ENCODE data around the gene N4BP2. TPM values are rescaled to one million over a fixed set of nuclear protein-coding genes. Genes with fewer than 3 reads are reported as not detected.
"Not testable (repeated sequence)": the region's sequence is repeated elsewhere in the genome, so short reads cannot be mapped to it uniquely, and the experiment has no call there.

The N4BP2 gene
- 28.8 and 29.9 TPM in 2 replicates for total RNA-seq
- 10.2 and 11.2 TPM in 2 replicates for polyA plus RNA-seq

GRCh38 chr4:40056716-40057585, at the start of gene N4BP2:
Gene N4BP2, plus strand, starts transcription at chr4:40056850. Its CDS starts 40,491 bp downstream, at chr4:40097341.
- 3% methylated on average over 12 of the region's 99 CpGs for whole genome bisulfite sequencing (ENCODE audit: low lambda C conversion rate, missing lambda C conversion rate)
- H3K9me2 ChIP-seq (replicated peaks; ENCODE audit: insufficient read depth), result no peaks in the 10 kb centered on the region
- no peaks in the 10 kb centered on the region for H3K9me3 ChIP-seq (ENCODE audit: low read depth)
- H4K20me1 ChIP-seq (ENCODE audit: insufficient read depth, poor library complexity, severe bottlenecking), result no peaks in the 10 kb centered on the region
- H3K36me3 ChIP-seq (replicated peaks; ENCODE audit: insufficient read depth, low read depth), result no peaks in the 10 kb centered on the region
- TF ChIP-seq, protein P1, sequence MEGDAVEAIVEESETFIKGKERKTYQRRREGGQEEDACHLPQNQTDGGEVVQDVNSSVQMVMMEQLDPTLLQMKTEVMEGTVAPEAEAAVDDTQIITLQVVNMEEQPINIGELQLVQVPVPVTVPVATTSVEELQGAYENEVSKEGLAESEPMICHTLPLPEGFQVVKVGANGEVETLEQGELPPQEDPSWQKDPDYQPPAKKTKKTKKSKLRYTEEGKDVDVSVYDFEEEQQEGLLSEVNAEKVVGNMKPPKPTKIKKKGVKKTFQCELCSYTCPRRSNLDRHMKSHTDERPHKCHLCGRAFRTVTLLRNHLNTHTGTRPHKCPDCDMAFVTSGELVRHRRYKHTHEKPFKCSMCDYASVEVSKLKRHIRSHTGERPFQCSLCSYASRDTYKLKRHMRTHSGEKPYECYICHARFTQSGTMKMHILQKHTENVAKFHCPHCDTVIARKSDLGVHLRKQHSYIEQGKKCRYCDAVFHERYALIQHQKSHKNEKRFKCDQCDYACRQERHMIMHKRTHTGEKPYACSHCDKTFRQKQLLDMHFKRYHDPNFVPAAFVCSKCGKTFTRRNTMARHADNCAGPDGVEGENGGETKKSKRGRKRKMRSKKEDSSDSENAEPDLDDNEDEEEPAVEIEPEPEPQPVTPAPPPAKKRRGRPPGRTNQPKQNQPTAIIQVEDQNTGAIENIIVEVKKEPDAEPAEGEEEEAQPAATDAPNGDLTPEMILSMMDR (IDR thresholded peaks at IDR 0.05; ENCODE audit: poor library complexity), result peak; percentile 76
- no peak for TF ChIP-seq EZH2phosphoT487 (IDR thresholded peaks at IDR 0.05; ENCODE audit: low read depth, severe bottlenecking, unreplicated experiment)
- H3K4me2 ChIP-seq, result peak within 1 kb of the TSS; percentile 80
- peak within 1 kb of the TSS; percentile 100 for H3K27ac ChIP-seq
- no peaks in the 10 kb centered on the region for H3K27me3 ChIP-seq
- H2AFZ ChIP-seq, result peak within 1 kb of the TSS; percentile 83
- H3K4me3 ChIP-seq, result peak within 1 kb of the TSS; percentile 70
- peaks cover 16% of the 10 kb centered on the region for H3K4me1 ChIP-seq (ENCODE audit: insufficient read depth)
- peak; percentile 94 for DNase-seq (ENCODE audit: low spot score)
- peaks cover 49% of the 10 kb centered on the region for H3K79me2 ChIP-seq

DNA sequence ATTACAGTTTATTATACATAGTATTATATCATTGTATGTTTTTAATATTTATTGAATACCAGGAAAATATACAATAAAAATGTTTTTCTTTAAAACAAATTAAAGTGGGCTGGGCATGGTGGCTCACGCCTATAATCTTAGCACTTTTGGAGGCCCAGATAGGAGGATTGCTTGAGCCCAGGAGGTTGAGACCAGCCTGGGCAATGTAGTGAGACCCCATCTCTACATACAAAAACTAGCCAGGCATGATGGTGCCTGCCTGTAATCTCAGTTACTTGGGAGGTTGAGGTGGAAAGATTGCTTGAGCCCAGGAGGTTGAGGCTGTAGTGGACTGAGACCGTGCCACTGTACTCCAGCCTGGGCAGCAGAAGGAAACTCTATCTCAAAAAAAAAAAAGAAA, 40.6 kb upstream of the N4BP2 start:
- Histone ChIP-seq H3K4me1 (ENCODE audit: insufficient read depth) (no peaks in the 10 kb centered on the region), H3K4me2 (no peak overlapping the region), H3K27ac (no peak overlapping the region), H4K20me1 (ENCODE audit: insufficient read depth, poor library complexity, severe bottlenecking) (no peaks in the 10 kb centered on the region), H3K36me3 (replicated peaks; ENCODE audit: insufficient read depth, low read depth) (no peaks in the 10 kb centered on the region), H3K79me2 (no peaks in the 10 kb centered on the region), H3K4me3 (no peak overlapping the region), H3K27me3 (no peaks in the 10 kb centered on the region), H3K9me2 (replicated peaks; ENCODE audit: insufficient read depth) (no peaks in the 10 kb centered on the region), H3K9me3 (ENCODE audit: low read depth) (no peaks in the 10 kb centered on the region), H2AFZ (no peak overlapping the region)
- TF ChIP-seq EZH2 (IDR thresholded peaks at IDR 0.05; ENCODE audit: borderline replicate concordance) (no peak), EZH2phosphoT487 (IDR thresholded peaks at IDR 0.05; ENCODE audit: low read depth, severe bottlenecking, unreplicated experiment) (no peak)
- TF ChIP-seq, protein P1 (IDR thresholded peaks at IDR 0.05; ENCODE audit: poor library complexity), result no peak
- 100% methylated on average over 2 of the region's 2 CpGs for WGBS (ENCODE audit: low lambda C conversion rate, missing lambda C conversion rate)
- DNase-seq (ENCODE audit: low spot score), result no peak

- no peak overlapping the region for H3K4me2 ChIP-seq
Observed at GRCh38 chr4:40020221-40020620, 36.4 kb upstream of the N4BP2 start.

GRCh38 chr4:40021116-40021515, 35.5 kb upstream of the N4BP2 start:
- H3K79me2 ChIP-seq; H2AFZ ChIP-seq; H3K4me1 ChIP-seq (ENCODE audit: insufficient read depth); H3K36me3 ChIP-seq (replicated peaks; ENCODE audit: insufficient read depth, low read depth); H4K20me1 ChIP-seq (ENCODE audit: insufficient read depth, poor library complexity, severe bottlenecking); H3K27me3 ChIP-seq; H3K27ac ChIP-seq; H3K4me3 ChIP-seq; DNase-seq (ENCODE audit: low spot score); H3K9me2 ChIP-seq (replicated peaks; ENCODE audit: insufficient read depth); H3K4me2 ChIP-seq; H3K9me3 ChIP-seq (ENCODE audit: low read depth): not testable (repeated sequence)
- 96% methylated on average over 7 of the region's 7 CpGs for WGBS (ENCODE audit: low lambda C conversion rate, missing lambda C conversion rate)

More at GRCh38 chr4:40020221-40020620, 36.4 kb upstream of the N4BP2 start:
- Histone ChIP-seq H4K20me1 (ENCODE audit: insufficient read depth, poor library complexity, severe bottlenecking) (no peaks in the 10 kb centered on the region), H3K27ac (no peak overlapping the region), H2AFZ (no peak overlapping the region), H3K4me1 (ENCODE audit: insufficient read depth) (no peaks in the 10 kb centered on the region), H3K9me2 (replicated peaks; ENCODE audit: insufficient read depth) (no peaks in the 10 kb centered on the region), H3K79me2 (no peaks in the 10 kb centered on the region), H3K36me3 (replicated peaks; ENCODE audit: insufficient read depth, low read depth) (no peaks in the 10 kb centered on the region), H3K9me3 (ENCODE audit: low read depth) (no peaks in the 10 kb centered on the region), H3K27me3 (no peaks in the 10 kb centered on the region), H3K4me3 (no peak overlapping the region)
- 92% methylated on average over 15 of the region's 15 CpGs for WGBS (ENCODE audit: low lambda C conversion rate, missing lambda C conversion rate)
- TF ChIP-seq, protein P1 (IDR thresholded peaks at IDR 0.05; ENCODE audit: poor library complexity), result no peak
- TF ChIP-seq EZH2 (IDR thresholded peaks at IDR 0.05; ENCODE audit: borderline replicate concordance) (no peak), EZH2phosphoT487 (IDR thresholded peaks at IDR 0.05; ENCODE audit: low read depth, severe bottlenecking, unreplicated experiment) (no peak)
- DNase-seq (ENCODE audit: low spot score), result no peak

DNA sequence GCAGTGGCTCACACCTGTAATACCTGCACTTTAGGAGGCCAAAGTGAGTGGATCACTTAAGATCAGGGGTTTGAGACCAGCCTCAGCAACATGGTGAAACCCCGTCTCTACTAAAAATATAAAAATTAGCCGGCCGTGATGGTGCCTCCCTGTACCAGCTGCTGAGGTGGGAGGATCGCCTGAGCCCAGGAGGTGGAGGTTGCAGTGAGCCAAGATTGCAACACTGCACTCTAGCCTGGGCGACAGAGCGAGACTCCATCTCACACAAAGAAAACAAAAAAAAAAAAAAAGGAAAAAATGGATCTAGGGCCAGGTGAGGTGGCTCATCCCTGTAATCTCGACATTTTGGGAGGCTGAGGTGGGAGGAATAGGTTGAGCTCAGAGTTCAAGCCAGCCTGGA, 32.6 kb upstream of the N4BP2 start:
- not testable (repeated sequence) for H2AFZ ChIP-seq; H3K36me3 ChIP-seq (replicated peaks; ENCODE audit: insufficient read depth, low read depth); H4K20me1 ChIP-seq (ENCODE audit: insufficient read depth, poor library complexity, severe bottlenecking); H3K79me2 ChIP-seq; H3K4me2 ChIP-seq; H3K27me3 ChIP-seq; H3K4me3 ChIP-seq; H3K4me1 ChIP-seq (ENCODE audit: insufficient read depth); DNase-seq (ENCODE audit: low spot score); H3K27ac ChIP-seq; H3K9me2 ChIP-seq (replicated peaks; ENCODE audit: insufficient read depth); H3K9me3 ChIP-seq (ENCODE audit: low read depth)
- WGBS (ENCODE audit: low lambda C conversion rate, missing lambda C conversion rate), result 87% methylated on average over 6 of the region's 7 CpGs

Data from hepatocyte (in vitro differentiated cells).